Tibial nerve (tissue), 4 donors: ENCODE results near the gene BAHCC1. TPM values are rescaled to one million over a fixed set of nuclear protein-coding genes. Genes with fewer than 3 reads are reported as not detected.

ENCODE experiments used
- DNase-seq, 2 donors: peaks; one replicate each; pipeline ENCODE4 v3.0.0-alpha.2; 2019; ENCODE audit warnings: low spot score in 2 of 2
- H3K27ac ChIP-seq, 4 donors: fragments of 200-600 bp; sonication (generic) in 3 of 4; one replicate each; pipeline ENCODE4 v1.5.1; 2017 to 2019; ENCODE audit warnings: mild to moderate bottlenecking in 1 of 4
- H3K27me3 ChIP-seq, 2 donors: fragments of 200-600 bp; sonication (generic) in 1 of 2; one replicate each; pipeline versions ENCODE4 v1.5.1 to v1.6.0; 2017 to 2019
- H3K36me3 ChIP-seq, 3 donors: fragments of 200-600 bp; sonication (generic); one replicate each; pipeline ENCODE4 v1.5.1; 2018 to 2019
- H3K4me1 ChIP-seq, 4 donors: fragments of 200-600 bp; sonication (generic) in 3 of 4; one replicate each; pipeline ENCODE4 v1.5.1; 2017 to 2019
- H3K4me3 ChIP-seq, 4 donors: fragments of 200-600 bp; sonication (generic) in 3 of 4; one replicate each; pipeline ENCODE4 v1.5.1; 2017 to 2019; ENCODE audit warnings: mild to moderate bottlenecking in 1 of 4, moderate library complexity in 1 of 4
- H3K9me3 ChIP-seq, 4 donors: fragments of 200-600 bp; sonication (generic) in 3 of 4; one replicate each; pipeline ENCODE4 v1.5.1; 2017 to 2019
- EP300 ChIP-seq, 2 donors: sonication (generic); formaldehyde crosslinking; IDR thresholded peaks; one replicate each; pipeline ENCODE4 v1.6.1; 2017; ENCODE audit warnings: antibody characterized with exemption in 2 of 2, mild to moderate bottlenecking in 1 of 2
- POLR2A ChIP-seq, 2 donors: fragments of 450-650 bp; IDR thresholded peaks; one replicate each; pipeline ENCODE4 v1.6.1; 2017; ENCODE audit warnings: antibody characterized with exemption in 2 of 2, mild to moderate bottlenecking in 2 of 2, moderate library complexity in 2 of 2
- WGBS, 2 donors: methylation state at CpG; one replicate each; pipeline ENCODE4 v1.1.5; 2018; 5-methylcytosine and 5-hydroxymethylcytosine counted together
- total RNA-seq, 4 donors: library from RNA; depleted of rRNA; stranded (reverse); fragments of >200 nt; gene quantifications; one replicate each; pipeline ENCODE4 v1.1.0, GENCODE V29; 2016
- TF ChIP-seq, protein P1 (sequence below), 5 experiments: fragments of 200-600 bp in 3 of 5; fragments of 450-650 bp in 2 of 5; sonication (generic) in 3 of 5; IDR thresholded peaks; one replicate each; pipeline ENCODE4 v1.5.1; 2016 to 2019; ENCODE audit warnings: antibody characterized with exemption in 5 of 5, mild to moderate bottlenecking in 3 of 5, moderate library complexity in 2 of 5

Gene BAHCC1
- total RNA-seq, 4 donors from 2014 or later, result 15.1 to 38.7 (median 27.4) TPM

DNA sequence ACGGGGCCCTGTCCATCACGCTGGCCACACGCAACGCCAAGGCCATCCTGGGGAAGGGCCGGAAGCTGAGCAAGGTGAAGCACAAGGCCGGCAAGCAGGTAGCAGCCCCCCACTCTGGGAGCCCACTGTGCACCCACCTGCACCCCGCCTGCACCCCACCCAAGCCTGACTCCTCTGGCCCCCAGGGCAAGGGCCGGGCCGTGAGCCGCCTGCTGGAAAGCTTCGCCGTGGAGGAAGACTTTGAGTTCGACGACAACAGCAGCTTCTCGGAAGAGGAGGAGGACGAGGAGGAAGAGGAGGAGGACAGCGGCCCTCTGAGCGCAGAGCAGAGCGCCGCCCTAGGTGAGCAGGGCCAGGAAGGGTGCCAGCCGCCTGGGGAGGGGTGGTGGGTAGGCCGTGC, 63.4 kb downstream of the BAHCC1 start:
- no peaks in the 10 kb centered on the region for H3K27me3 ChIP-seq
- no peaks in the 10 kb centered on the region for H3K9me3 ChIP-seq
- peaks cover 0 to 71% (median 0%) of the 10 kb centered on the region in 3 donors for H3K36me3 ChIP-seq
- no peak overlapping the region for H3K4me3 ChIP-seq
- TF ChIP-seq EP300 (IDR thresholded peaks at IDR 0.05), result no peak
- TF ChIP-seq POLR2A (IDR thresholded peaks at IDR 0.05), result no peak
- TF ChIP-seq, protein P1, sequence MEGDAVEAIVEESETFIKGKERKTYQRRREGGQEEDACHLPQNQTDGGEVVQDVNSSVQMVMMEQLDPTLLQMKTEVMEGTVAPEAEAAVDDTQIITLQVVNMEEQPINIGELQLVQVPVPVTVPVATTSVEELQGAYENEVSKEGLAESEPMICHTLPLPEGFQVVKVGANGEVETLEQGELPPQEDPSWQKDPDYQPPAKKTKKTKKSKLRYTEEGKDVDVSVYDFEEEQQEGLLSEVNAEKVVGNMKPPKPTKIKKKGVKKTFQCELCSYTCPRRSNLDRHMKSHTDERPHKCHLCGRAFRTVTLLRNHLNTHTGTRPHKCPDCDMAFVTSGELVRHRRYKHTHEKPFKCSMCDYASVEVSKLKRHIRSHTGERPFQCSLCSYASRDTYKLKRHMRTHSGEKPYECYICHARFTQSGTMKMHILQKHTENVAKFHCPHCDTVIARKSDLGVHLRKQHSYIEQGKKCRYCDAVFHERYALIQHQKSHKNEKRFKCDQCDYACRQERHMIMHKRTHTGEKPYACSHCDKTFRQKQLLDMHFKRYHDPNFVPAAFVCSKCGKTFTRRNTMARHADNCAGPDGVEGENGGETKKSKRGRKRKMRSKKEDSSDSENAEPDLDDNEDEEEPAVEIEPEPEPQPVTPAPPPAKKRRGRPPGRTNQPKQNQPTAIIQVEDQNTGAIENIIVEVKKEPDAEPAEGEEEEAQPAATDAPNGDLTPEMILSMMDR (IDR thresholded peaks at IDR 0.05), result no peak
- H3K4me1 ChIP-seq, result no peaks in the 10 kb centered on the region
- 84 to 89% methylated on average over 16 to 20 of the region's 22 CpGs for WGBS, 2 donors
- no peak for DNase-seq
- H3K27ac ChIP-seq, result no peak overlapping the region

DNA sequence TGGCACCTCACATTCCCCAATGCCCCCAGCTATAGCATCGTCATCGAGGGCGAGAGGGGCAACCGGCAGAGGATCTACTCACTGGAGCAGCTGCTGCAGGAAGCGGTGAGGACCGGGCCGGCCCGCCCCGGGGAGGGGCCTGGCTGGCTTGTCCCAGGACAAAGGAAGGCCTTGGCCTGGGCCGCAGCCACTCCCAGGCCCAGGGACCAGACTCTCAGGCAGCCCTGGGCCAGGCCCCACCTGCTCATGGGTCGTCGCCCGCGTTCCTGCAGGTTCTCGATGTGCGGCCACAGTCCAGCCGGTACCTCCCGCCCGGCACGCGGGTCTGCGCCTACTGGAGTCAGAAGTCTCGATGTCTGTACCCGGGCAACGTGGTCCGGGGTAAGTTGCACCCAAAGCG, 64.0 kb downstream of the BAHCC1 start:
- H3K27ac ChIP-seq, result no peak overlapping the region
- H3K4me1 ChIP-seq, result no peaks in the 10 kb centered on the region
- TF ChIP-seq, protein P1 (IDR thresholded peaks at IDR 0.05), result no peak
- TF ChIP-seq POLR2A (IDR thresholded peaks at IDR 0.05) (no peak), EP300 (IDR thresholded peaks at IDR 0.05) (no peak)
- WGBS, 2 donors, result 87 to 92% methylated on average over 9 to 11 of the region's 27 CpGs
- H3K27me3 ChIP-seq, result no peaks in the 10 kb centered on the region
- H3K9me3 ChIP-seq, result no peaks in the 10 kb centered on the region
- no peak overlapping the region for H3K4me3 ChIP-seq
- peaks cover 0 to 77% (median 0%) of the 10 kb centered on the region in 3 donors for H3K36me3 ChIP-seq
- DNase-seq, result no peak

DNA sequence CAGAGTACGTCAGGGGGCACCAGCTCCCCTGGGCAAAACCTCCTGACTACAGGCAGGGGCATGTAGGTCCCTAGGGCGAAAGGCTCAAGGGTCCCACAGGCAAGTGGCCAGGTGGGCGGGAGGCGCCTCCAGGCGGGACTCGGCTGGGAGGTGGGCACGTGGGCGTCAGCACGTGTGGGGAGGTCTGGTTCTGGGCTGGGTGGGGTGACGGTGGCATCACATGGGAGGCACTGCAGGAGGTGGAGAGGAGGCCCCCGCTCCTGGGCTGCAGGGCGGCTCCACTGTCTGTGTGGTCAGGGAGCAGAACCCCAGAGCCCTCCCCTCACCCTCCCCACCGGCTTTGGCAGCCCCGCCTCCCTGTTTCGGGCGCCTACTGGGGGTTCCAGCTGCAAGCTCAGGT, 64.6 kb downstream of the BAHCC1 start:
- Histone ChIP-seq H3K27ac (no peak overlapping the region), H3K36me3 (peaks cover 0 to 75% (median 0%) of the 10 kb centered on the region in 3 donors), H3K4me1 (no peaks in the 10 kb centered on the region), H3K4me3 (no peak overlapping the region), H3K9me3 (no peaks in the 10 kb centered on the region), H3K27me3 (no peaks in the 10 kb centered on the region)
- no peak for DNase-seq
- WGBS, 2 donors, result 81 to 84% methylated on average over 12 to 15 of the region's 16 CpGs
- TF ChIP-seq EP300 (IDR thresholded peaks at IDR 0.05) (no peak), POLR2A (IDR thresholded peaks at IDR 0.05) (no peak)
- TF ChIP-seq, protein P1 (IDR thresholded peaks at IDR 0.05), result no peak

DNA sequence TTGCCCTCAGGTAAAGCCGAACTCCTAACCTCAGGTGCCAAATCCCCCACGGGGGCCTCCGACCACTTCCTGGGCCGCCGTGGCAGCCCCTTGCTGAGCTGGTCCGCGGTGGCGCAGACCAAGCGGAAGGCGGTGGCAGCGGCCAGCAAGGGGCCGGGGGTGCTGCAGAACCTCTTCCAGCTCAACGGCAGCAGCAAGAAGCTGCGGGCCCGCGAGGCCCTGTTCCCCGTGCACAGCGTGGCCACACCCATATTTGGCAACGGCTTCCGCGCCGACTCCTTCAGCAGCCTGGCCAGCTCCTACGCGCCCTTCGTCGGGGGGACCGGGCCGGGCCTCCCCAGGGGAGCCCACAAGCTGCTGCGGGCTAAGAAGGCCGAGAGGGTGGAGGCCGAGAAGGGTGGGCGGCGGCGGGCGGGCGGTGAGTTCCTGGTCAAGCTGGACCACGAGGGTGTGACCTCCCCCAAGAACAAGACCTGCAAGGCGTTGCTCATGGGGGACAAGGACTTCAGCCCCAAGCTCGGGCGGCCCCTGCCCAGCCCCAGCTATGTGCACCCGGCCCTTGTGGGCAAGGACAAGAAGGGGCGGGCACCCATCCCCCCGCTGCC, 65.7 kb downstream of the BAHCC1 start:
- Histone ChIP-seq H3K4me1 (no peaks in the 10 kb centered on the region), H3K4me3 (no peak overlapping the region), H3K27ac (no peak overlapping the region), H3K36me3 (peaks cover 0 to 68% (median 0%) of the 10 kb centered on the region in 3 donors), H3K9me3 (no peaks in the 10 kb centered on the region), H3K27me3 (no peaks in the 10 kb centered on the region)
- TF ChIP-seq POLR2A (IDR thresholded peaks at IDR 0.05) (no peak), EP300 (IDR thresholded peaks at IDR 0.05) (no peak)
- TF ChIP-seq, protein P1 (IDR thresholded peaks at IDR 0.05), result no peak
- WGBS, 2 donors, result 85 to 89% methylated on average over 36 to 37 of the region's 43 CpGs
- DNase-seq, result no peak

DNA sequence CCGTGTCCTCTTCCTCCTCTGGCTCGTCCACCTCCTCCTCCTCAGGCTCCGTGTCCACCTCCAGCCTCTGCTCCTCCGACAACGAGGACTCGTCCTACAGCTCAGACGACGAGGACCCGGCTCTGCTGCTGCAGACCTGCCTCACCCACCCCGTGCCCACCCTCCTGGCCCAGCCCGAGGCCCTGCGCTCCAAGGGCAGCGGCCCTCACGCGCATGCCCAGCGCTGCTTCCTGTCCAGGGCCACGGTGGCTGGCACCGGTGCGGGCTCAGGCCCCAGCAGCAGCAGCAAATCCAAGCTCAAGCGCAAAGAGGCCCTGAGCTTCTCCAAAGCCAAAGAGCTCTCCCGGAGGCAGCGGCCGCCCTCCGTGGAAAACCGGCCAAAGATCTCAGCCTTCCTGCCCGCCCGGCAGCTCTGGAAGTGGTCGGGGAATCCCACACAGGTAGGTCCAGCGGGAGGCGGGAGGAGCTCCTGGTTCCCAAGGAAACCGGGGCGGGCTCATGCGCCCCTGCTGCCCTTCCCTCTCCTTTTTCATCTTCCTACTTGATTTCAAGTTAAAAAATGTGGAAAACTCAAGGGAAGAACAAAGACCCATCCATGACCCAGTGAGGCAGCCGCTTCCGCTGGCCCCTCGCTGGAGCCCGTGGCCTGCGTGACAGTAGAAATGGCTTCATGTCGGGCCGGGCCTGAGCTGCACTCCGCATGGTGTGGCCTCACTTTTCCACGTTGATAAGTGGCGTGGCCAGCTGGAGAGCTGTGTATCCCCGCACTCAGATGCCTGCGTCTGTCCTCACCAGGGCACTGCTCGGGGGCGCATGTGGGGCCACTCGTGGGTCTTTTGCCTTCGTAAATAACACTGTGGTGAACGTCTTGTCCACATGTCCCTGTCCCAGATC, 66.6 kb downstream of the BAHCC1 start:
- DNase-seq, result no peak
- Histone ChIP-seq H3K4me1 (no peaks in the 10 kb centered on the region), H3K9me3 (no peaks in the 10 kb centered on the region), H3K36me3 (peaks cover 0 to 68% (median 0%) of the 10 kb centered on the region in 3 donors), H3K27me3 (no peaks in the 10 kb centered on the region), H3K27ac (no peak overlapping the region), H3K4me3 (no peak overlapping the region)
- 88 to 89% methylated on average over 43 to 50 of the region's 50 CpGs for WGBS, 2 donors
- TF ChIP-seq EP300 (IDR thresholded peaks at IDR 0.05) (no peak), POLR2A (IDR thresholded peaks at IDR 0.05) (no peak)
- TF ChIP-seq, protein P1 (IDR thresholded peaks at IDR 0.05), result no peak
